ENCODE measurements around the gene TEPSIN.

TEPSIN gene, protein sequence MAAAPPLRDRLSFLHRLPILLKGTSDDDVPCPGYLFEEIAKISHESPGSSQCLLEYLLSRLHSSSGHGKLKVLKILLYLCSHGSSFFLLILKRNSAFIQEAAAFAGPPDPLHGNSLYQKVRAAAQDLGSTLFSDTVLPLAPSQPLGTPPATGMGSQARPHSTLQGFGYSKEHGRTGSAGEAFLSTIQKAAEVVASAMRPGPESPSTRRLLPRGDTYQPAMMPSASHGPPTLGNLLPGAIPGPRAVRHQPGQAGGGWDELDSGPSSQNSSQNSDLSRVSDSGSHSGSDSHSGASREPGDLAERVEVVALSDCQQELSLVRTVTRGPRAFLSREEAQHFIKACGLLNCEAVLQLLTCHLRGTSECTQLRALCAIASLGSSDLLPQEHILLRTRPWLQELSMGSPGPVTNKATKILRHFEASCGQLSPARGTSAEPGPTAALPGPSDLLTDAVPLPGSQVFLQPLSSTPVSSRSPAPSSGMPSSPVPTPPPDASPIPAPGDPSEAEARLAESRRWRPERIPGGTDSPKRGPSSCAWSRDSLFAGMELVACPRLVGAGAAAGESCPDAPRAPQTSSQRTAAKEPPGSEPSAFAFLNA

DNA sequence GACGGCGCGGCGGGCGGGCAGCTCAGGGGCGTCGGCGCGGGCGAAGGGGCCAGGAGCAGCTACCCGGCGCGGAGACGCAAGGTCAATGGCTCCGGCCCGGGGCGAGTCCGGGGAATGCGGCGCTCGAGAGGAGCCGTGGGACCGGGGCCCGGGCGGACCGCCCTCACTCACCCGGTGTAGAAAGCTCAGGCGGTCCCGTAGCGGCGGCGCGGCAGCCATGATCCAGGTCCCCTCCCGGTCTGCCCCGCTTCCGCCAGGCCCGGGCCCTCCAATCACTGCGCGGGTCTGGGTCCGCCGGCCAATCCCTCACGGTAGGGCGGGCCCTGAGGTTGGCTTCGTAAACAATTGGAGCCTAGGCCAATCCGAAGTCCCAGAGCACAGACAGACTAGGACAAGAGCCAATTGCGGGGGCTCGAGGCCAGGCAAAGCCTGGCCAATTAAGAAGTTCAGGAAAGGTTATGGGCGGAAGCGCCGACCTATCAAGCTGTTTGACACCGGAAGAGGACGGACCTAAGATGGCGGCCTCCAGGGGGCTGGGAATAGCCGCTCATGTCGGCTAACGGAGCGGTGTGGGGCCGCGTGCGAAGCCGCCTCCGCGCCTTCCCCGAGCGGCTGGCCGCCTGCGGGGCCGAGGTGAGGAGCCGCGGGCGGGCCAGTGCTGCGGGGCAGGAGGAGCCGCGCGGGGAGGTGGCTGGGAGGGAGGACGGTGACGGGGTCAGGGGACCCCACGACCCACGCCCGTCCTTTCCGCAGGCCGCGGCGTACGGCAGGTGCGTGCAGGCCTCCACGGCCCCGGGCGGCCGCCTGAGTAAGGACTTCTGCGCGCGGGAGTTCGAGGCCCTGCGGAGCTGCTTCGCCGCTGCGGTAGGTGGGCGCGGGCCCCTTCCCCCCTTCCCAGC lies at the start of gene TEPSIN, which contains the start of gene NDUFAF8:
TEPSIN (minus strand) TSS at position 241 of the 899 bp plus-strand sequence; CDS start at position 219, 22 bp downstream.
NDUFAF8 (plus strand) TSS at position 504 of the 899 bp plus-strand sequence; CDS start at position 550, 46 bp downstream.
- peak; percentile 75 to 99 (median 97) for DNase-seq

DNA sequence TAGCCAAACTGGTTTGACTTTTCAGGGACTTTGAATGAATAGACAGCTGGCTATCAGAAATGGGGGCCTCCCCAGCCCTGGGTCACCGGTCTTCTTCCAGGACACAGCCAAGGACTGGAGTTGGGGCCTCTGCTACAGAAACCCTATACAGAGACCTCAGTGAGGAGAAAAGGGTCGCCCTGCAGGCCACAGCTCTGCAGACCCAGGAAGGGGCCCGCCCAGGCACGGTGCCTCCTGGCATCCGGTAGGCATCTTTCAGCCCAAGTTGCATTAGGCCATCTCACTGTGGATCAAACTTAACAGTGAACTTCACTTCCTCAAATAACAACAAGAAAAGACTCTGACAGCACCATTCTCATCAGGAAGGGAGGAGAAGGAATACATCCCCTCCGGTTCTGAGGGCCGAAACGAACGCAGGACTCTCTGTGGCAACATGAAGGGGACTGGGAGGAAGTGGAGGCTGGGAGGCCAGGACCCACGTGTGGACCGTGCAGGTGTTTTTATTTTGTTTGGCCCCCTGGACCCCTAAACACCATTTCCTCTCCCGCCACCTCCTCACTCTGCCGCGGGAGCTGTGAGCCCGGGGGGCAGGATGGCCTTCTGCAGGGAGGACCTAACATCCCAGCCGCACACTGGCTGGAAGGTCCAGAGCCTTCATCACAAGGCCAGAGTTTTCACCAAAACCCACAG lies 49.0 kb upstream of the TEPSIN start:
- DNase-seq, result no peak

DNA sequence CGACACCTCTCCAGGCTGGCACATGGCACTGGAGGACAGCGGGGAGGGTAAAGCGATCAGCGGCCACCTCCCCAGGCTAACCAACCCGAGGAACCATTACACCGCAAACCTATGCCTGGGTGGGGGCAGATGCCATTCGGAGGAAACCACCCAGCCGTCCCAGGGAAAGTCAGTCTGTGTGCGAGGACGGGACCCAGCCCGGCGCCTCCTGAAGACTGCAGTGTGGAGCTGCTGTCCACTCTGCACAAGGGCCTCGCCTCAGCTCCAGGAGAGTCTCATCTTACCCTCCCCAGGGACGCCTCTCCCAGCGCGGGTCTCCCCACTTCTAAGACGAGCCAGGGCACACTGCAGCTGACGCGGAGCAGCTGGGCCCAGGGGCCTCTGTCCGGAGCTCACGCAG lies 48.3 kb upstream of the TEPSIN start:
- DNase-seq, result no peak

DNA sequence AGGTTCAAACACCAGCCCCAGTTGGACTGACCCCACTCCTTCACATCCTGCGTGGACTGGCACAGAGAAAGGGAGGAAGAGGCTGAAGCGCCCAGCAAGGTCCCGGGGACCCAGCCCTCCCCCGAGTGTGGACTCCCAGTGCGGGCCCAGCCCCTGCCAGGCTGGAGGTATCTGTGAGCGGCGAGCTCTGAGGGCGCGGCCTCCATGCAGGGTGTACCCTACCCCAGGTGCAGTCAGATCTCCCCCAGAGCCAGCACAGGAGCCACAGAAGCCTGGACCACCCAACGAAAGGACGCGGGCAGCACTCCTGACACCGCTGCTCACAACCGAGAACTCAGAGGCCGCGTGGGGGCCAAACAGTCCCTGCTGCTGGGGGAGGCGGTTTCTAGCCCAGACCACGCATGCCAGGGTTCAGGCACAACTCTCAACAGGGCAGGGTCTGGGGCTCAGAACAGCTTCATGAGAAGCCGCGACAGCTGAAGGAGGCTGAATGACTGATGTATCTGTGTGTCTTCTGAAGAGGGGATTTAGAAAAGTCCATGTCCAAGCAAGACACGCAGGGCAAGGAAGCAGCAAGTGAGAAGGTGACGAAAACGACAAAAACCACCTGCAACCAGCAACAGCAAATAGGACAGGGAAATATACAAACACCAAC lies 47.8 kb upstream of the TEPSIN start:
- DNase-seq, result no peak

DNA sequence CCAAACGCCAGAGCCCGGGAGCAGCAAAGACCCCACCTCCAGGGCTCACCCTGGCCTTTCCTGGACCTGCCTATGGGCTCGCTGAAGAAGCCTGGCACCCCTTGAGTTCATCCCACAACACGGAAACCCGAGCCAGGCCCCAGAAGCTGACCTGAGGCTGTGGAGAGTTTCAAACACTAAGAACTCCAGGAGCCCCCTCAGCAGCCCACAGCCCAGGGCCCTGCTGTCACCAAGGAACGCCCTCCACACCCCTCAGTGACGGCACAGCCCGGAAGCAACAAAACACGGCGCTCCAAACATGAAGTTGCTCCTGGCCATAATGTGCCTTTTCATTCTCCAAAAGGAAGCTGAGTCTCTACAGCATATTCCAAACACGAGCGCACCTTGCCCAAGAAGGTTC lies 47.0 kb upstream of the TEPSIN start:
- DNase-seq, result no peak

DNA sequence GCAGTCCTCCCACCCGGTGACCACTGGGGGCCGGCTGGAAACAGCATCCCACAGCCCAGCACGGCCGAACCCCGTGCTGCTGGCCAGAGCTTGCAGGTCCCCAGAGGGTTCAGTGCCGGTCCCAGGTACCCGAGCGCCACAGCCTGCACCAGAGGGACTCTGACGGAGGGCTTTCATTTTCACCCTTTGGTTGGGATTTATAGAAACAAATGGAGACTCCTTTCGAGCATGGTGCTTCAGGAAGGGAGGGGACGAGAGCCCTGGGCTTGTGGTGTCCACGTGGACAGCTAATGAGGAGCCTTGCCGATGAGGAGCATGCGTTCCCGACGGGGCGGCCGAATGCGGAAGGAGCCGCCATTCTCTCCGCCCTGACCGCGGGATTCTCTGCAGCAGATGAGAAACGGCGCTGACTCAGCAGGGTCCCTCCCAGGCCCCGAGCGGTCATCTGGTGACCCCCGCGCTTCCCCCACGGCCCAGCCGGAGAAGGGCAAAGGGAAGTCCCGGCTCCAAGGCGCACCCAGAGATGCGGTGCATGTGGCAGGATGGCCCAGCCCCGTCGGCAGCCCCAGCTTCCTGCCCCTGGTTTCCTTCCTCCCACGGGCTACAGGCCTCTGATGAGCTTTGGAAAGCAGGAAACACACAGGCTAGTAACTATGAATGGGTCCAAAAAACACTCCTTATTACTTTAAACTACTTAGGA lies 46.5 kb upstream of the TEPSIN start:
- peak in 10 of 14 donors; percentile 23 to 78 (median 57) for DNase-seq

DNA sequence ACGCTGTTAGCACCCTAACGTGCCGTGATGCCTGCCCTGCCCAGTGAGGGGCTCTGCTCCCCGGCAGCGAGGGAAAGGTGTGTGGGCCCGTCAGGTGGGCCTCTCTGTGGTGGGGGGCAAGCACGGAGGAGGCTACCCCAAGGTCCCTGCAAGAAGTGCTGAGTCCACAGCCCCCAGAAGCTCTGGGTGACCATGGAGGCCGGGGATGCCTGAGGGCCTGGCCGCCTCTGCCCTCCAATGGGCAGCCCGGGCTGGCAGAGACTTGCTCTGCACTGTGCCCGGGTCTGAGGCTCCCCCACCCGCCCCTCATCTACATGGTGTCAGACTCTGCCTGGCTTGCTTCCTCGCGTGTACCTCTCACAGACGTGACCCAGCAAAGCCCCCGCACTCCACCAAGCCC lies 44.0 kb upstream of the TEPSIN start:
- no peak for DNase-seq

DNA sequence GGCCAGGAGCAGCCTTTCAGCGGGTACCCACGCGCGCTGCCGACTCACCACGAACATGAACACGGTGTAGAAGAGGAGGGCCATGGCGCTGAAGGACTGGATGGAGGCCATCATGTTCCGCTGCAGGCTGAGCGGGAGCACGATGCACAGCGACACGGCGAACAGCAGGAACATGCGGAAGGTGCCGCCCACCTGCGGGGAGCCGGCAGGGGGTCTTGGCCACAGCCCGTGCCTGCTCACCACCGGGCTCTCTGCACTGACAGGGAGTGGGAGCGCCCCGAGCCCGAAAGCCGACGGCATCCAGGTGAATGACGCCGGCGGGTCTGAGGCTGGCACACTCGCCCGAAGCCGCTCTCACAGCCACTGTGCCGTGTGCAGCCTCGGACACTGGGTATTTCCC lies 43.3 kb upstream of the TEPSIN start:
- no peak for DNase-seq

DNA sequence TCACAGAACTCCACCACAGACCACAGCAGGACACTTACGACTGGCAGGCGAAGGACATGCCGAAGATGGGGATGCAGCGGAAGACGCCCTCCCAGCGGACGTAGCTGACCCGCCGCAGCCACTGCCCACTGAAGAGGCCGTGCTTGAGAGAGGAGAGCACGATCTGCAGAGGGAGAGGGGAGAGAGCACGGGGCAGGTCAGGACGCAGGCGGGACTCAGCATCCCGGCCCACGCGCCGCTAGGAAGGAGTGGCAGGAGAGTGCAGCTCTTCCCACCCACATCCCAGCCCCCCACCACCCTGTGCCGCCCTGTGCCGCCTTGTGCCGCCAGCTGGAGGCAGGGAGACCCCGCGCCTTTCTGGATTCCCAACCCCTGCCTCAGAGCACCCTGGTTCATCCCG lies 41.7 kb upstream of the TEPSIN start:
- no peak for DNase-seq

DNA sequence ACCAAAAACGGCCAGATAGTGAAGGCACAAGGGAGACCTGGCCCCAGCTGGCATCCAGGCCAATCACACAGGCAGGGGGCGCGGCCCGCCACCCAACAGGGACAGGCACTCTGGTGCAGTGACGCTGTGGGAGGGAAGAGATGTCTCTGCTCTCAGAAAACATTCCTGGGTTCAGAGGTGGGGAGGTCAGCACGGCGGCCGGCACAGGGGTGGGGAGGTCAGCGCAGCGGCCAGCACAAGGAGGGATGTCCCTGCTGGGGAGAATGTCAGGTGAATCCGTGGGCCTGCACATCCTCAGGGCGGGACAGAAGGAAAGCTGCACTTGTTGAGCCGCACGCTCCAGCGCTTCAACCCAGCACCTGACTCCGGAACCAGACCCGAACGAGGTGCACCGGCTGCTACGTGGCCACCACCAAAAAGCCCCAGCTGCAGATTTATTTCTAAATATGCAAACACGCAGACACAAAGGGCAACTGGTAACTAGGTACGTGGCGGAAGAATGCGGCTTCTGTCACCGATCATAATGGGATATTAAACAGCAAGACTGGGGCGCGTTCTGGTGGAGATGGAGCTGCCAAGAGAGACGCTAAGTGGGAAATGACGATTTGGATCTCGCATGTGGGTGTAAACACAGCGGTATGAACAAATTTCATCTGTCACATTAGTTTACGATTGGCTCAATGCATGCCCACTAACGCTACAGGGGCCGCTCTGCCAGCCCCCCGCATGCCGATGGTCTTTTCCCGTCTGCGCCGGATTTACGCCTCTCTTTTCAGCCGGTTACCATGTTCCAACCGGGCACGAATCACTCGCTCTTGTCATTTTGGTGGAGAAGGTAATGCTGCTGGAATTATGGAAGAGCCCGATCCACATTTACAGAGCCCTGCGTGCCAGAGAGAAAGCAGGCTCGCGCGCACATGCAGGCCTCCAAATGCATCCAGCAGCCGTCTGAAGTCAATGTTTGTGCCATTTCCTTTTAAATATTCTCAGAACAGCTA lies 40.7 kb upstream of the TEPSIN start:
- DNase-seq, result no peak

DNA sequence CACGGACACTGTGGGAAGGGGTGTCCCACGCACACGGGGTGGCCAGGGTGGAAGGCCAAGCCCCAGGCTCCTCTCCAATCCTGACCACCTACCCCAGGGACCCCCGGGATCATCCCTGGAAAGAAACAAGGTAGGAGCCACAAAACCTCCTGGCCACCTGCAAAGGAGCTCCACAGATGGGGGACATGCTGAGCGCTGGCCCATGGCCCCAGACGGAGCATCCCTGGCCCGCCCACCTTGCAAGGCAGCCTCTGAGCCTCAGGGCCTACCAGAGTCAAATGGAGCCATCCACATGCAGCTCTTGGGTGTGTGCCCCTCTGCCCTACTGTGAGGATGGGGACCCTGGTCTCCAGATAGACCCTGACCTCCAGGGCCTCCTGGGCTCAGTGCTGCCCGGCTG lies 40.0 kb upstream of the TEPSIN start:
- DNase-seq, result no peak

DNA sequence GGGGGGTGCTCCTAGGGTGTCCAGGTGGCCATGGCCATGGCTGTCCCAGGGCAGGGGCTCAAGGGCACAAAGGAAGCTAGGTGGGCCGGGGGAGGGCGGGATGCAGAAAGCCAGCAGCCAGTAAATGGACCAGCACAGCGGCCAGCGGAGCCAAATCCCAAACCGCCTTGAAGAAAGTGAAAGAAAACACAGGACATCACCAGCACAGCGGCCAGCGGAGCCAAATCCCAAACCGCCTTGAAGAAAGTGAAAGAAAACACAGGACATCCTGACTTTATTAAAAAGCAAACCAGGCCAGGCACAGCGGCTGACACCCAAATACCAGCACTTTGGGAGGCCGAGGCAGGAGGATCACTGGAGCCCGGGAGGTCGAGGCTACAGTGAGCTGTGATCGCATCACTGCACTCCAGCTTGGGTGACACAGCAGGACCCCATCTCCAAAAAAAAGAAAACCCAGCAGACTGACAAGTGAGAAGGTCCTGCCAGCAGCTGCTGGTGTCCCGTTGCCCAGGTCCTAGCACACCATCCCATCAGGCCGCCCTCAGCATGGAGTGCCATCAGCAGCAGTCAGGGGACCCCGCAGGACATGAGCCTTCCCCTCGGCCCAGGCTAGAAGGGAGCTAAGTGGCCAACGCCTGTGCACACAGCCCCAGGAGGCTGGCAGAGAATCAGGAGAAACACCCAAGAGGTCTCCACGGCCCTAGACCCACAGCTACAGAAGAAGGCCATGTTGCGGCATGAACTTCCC lies 39.3 kb upstream of the TEPSIN start:
- peak in 1 of 14 donors; percentile 8 for DNase-seq

DNA sequence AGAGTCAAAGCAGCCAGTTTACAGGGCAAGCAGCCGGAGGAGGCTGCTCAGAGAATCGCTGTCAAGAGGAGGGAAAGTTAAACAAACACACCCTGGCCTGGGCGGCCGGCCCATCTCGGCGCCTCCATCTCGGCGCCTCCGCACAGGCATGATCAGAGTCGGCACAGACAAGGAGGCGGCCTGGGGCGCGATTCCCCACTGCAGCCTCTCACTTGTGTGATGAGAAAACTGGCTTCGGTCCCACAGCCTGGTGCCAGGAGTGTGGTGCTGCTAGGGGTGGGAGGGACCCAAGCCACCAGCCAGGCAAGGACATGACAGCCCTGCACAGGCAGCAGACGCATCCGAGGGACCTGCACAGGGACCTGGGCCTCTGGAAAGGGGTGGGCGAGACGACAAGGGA lies 38.6 kb upstream of the TEPSIN start:
- peak in 7 of 14 donors; percentile 14 to 42 (median 15) for DNase-seq

DNA sequence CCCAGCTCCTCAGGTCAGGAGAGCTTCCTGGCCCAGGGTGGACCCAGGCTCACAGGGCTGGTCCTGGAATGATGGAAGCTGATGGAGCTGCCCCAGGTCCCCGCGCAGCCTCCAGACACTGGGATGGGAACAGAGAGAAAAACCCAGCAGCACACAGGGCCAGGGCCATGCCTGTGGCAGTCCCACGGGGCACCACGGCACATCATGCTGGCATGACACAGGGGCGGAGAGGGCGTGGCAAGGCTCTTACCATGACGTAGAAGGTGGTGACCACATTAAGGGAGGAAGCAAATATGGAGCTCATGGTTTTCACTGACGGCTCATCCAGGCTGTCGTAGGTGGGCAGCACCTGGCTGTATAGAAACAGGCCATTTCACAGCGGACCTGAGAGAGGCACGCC lies 37.9 kb upstream of the TEPSIN start:
- DNase-seq, result no peak

DNA sequence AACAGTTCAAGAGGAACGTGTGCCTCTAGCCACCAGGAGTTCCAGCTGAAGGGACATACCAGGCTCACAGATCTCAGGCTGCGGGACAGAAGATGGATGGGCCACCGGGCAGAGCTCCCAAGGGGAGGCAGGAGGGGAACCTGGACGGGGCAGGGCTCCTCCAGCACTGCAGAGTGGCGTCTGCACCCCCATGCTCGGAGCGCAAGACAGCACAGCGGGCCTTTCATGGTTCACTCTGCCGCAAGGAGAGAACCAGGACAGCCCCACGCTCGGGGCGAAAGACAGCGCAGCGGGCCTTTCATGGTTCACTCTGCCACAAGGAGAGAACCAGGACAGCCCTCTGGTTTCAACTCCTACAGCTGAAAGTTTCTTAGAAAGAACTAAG lies 35.6 kb upstream of the TEPSIN start:
- DNase-seq, result no peak

DNA sequence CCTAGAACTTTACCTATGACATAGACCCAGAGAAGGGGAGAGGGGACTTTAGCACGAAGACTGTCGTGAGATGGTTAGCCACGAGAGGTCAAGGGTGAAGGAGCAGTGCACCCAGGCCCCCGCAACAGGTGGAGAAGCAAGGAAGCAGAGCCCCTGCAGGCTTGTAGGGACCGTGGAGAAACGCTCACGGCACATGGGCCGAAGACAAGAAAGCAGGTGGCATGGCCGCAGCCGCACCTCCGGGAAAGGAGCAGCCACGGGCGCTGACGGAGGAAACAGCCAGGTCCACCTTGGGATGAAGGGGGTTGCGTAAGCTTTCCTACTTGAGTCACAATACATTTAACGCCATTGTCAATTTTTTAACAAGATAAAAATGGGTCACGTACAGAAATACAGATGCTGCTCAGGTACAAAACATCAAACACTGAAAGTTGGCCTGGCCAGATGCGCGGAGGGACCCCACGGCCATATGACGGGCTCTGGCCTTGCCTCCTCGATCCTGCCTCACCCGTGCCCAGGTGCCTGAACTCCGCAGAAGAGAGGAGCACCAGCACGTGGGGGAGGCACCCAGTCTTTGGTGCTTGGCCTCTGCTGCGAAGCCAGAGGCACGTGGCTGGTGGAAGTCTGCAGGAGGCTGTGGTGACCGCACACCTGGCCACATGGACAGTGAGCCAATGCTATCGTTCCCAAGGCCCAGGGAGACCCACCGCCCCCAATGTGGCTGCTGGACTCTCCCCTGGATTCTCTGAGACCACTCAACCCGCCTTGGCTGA lies 35.0 kb upstream of the TEPSIN start:
- DNase-seq, result no peak

DNA sequence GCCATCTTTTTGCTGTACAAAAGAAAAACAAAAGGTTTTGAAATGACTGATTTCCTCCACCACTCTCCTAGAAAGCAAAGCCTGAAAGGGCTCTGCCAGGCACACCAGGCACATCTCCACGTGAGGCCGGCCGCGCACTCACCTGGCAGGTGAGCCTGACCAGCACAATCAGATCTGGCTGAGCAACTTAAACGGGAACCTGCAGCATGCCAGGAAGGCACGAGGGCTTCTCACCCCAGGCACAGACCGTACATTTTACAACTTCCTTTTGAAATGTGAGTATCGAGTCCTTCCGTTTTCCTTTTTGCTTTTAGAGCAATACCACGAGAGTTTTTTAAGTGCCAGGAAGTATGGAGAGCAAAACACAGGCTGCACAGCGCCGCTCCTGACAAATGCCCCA lies 33.8 kb upstream of the TEPSIN start:
- no peak for DNase-seq

DNA sequence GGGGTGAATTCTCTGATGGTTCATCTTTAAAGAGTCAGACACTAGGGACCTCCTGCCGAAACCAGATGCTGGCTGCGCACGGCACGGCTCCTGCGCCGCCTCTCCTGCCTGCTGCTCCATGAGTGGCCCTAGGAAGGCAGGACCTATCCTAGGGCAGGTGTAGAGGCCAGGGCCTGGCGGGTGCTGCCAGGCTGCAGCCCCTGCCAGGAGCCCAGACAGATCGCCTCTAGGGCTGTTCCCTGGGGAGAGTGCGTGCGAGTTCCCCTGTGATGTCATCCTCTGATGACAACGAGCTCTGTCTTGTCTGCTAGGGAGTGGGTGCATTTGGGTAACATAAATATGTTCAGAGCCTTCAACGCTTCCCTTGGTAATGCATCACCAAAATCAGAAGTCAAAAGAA lies 32.4 kb upstream of the TEPSIN start:
- DNase-seq, result no peak
